GM19468 (cell line): ENCODE measurements around the gene PLG.
"Not testable (repeated sequence)": the region's sequence is repeated elsewhere in the genome, so short reads cannot be mapped to it uniquely, and the experiment has no call there.

ENCODE experiments used
- ATAC-seq: cut with Tn5 transposase; IDR thresholded peaks from one replicate; pipeline ENCODE4 v1.9.1; 2021; ENCODE audit warnings: mild to moderate bottlenecking, moderate library complexity, moderate number of reproducible peaks; ENCODE audit not compliant: unreplicated experiment; ENCODE audit errors: extremely low read depth

Gene PLG

GRCh38 chr6:160767647-160768019, 65.6 kb downstream of the PLG start:
- ATAC-seq: no peak

GRCh38 chr6:160768101-160768500, 66.1 kb downstream of the PLG start:
- no peak for ATAC-seq

GRCh38 chr6:160774399-160774798, 72.4 kb downstream of the PLG start:
- ATAC-seq: no peak

GRCh38 chr6:160775792-160776580, 73.9 kb downstream of the PLG start:
- ATAC-seq: no peak

- ATAC-seq: not testable (repeated sequence)
Measured at GRCh38 chr6:160779095-160779494, 77.1 kb downstream of the PLG start.

GRCh38 chr6:160780656-160781055, 78.6 kb downstream of the PLG start:
- ATAC-seq: not testable (repeated sequence)

GRCh38 chr6:160781298-160781697, 79.3 kb downstream of the PLG start:
- no peak for ATAC-seq

- ATAC-seq: no peak
Measured at GRCh38 chr6:160782228-160782627, 80.2 kb downstream of the PLG start.

- ATAC-seq: no peak
Measured at GRCh38 chr6:160783741-160784140, 81.7 kb downstream of the PLG start.

- not testable (repeated sequence) for ATAC-seq
Measured at GRCh38 chr6:160788126-160788525, 86.1 kb downstream of the PLG start.

GRCh38 chr6:160788806-160789205, 86.8 kb downstream of the PLG start:
- ATAC-seq: no peak

- ATAC-seq: no peak
Measured at GRCh38 chr6:160789263-160790027, 87.4 kb downstream of the PLG start.

GRCh38 chr6:160790028-160790792, 88.2 kb downstream of the PLG start:
- no peak for ATAC-seq

GRCh38 chr6:160791459-160791858, 89.4 kb downstream of the PLG start:
- peak; percentile 38 for ATAC-seq

GRCh38 chr6:160791981-160792418, 90.0 kb downstream of the PLG start:
- no peak for ATAC-seq

- ATAC-seq: no peak
Measured at GRCh38 chr6:160792708-160793107, 90.7 kb downstream of the PLG start.

GRCh38 chr6:160793652-160794051, 91.6 kb downstream of the PLG start:
- ATAC-seq: no peak

- ATAC-seq: no peak
Measured at GRCh38 chr6:160795721-160796120, 93.7 kb downstream of the PLG start.

GRCh38 chr6:160798625-160799024, 96.6 kb downstream of the PLG start:
- no peak for ATAC-seq

GRCh38 chr6:160799801-160800506, 97.9 kb downstream of the PLG start:
- no peak for ATAC-seq
